ENCODE measurements around the gene GLB1L.
A peak's percentile ranks its signal among the peaks of the same experiment; 100 is the strongest.

Gene GLB1L

DNA sequence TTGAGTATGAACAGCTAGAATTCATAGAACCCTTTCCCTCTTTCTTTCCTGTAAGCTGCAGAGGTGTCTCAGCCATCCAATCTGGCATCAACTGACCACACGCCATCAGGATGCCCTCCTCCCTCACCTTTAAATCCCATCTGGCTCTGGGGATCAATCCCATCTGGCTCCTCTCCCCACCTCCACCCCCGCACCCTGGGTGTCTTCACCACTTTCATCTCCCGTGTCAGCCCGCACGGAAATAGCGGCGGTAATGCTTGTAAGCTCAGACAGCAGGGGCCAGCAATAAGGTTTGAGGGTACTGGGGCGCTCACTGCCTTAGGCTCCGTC, 7.3 kb upstream of the GLB1L start:
- peak; percentile 7 for DNase-seq

DNA sequence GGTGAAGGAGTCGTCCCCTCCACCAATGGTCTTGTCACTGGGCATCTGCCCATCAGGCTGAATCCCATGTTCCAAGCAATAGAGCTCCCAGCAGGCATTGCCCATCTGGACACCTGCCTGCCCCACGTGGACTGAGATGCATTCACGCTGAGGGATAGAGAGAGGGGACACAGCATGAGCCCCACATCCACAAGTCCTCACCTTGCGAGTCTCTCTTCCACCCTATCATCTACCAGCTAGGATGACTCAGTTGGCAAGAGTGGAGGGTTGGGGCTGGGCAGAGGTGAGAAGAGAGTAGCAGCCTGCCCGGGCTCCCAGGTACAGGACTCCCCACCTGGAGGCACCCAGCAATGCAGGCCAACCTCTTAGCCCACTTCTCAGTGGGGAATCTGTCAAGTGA, 6.8 kb upstream of the GLB1L start:
- no peak for DNase-seq

DNA sequence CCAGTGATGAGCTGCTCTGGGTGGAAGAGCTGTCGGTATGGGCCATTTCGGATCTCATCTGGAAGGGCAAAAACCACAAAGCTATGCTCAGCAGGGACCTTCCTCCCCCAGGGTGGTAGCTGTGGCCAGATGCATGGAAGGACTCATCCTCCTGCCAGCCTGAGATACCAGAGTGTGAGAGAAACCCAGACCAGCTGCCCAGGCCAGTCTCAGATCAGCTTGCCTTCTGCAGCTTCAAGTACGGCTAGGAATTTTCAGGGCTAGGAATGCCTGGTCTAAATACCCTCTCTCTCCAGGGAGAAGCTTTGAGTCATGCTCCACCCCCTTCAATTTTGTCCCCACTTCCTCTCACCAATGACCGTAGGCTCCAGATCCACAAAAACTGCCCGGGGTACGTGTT, 6.4 kb upstream of the GLB1L start:
- DNase-seq = no peak

DNA sequence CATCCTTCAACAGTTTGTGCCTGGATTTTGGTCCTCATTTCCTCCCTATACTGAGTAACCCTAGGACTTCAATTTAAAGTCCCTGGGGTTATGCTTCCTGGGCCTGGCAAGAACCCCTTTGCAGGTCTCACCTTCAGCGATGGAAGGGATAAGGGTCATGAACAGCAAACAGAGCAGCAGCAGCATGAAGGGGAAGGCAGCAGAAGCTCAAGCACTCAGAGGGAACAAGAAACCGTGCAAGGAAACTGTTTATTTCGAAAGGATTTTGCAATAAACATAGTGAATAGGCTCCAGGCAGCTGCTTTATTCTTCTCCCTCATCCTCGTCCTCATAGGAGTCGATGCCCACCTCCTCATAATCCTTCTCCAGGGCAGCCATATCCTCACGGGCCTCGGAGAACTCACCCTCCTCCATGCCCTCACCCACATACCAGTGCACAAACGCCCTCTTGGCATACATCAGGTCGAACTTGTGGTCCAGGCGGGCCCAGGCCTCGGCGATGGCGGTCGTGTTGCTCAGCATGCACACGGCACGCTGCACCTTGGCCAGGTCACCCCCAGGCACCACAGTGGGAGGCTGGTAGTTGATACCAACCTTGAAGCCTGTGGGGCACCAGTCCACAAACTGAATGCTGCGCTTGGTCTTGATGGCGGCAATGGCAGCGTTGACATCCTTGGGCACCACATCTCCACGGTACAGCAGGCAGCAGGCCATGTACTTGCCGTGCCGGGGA, 5.0 kb upstream of the GLB1L start:
- DNase-seq = no peak

DNA sequence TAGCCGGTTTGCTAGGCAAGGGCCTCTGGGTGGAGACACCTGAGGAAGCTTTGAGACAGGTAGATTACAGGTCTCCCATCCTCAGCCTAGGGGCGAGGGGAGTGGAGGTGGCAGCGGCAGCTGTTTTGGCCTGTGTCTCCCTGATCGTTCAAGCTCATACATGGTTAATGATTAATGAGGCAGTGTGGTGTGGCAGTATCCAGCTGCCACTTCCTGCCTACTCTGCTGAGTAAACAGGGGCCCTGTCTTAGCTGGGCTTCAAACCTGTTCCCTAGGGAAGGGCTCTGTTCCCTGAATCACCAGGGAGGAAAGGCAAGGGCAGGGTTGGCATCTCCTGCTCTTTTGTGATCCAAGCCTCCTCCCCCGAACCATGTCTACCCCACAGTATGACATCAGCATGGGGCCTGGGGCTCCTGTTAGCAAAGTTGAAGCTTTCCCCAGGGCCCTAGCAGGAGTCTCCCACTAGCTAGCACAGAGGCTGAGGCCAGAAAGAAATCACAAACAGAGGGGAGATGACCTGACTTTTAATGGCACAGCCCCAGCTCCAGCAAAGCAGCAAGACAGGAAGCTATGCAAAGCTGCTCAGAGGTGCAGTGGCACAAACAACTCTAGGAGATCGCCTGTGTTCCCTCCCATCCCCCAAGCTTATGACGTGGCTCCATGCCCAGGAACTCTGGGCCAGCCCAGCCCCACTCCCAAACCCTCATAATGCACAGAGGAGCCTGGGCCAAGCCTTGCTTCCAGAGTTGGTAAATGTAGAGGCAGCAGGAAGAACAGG, 4.1 kb upstream of the GLB1L start:
- DNase-seq = no peak

DNA sequence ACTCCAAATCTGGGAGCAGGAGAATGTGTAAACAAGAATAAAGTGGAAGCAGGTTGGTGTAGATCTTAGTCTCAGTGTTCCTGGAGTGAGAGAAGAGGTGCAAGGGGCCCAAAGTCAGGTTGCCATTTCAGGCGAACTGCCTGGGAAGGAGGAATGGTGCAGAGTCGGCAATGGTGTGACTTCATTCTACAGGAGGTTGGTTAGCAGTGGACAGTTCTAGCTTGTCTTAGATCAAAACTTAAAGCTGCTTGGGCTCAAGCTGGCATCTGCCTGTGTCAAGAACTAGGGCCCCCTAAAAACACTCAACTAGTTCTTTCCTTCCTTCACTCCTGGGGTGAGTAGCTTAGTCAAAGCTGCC, 3.6 kb upstream of the GLB1L start:
- DNase-seq = no peak

DNA sequence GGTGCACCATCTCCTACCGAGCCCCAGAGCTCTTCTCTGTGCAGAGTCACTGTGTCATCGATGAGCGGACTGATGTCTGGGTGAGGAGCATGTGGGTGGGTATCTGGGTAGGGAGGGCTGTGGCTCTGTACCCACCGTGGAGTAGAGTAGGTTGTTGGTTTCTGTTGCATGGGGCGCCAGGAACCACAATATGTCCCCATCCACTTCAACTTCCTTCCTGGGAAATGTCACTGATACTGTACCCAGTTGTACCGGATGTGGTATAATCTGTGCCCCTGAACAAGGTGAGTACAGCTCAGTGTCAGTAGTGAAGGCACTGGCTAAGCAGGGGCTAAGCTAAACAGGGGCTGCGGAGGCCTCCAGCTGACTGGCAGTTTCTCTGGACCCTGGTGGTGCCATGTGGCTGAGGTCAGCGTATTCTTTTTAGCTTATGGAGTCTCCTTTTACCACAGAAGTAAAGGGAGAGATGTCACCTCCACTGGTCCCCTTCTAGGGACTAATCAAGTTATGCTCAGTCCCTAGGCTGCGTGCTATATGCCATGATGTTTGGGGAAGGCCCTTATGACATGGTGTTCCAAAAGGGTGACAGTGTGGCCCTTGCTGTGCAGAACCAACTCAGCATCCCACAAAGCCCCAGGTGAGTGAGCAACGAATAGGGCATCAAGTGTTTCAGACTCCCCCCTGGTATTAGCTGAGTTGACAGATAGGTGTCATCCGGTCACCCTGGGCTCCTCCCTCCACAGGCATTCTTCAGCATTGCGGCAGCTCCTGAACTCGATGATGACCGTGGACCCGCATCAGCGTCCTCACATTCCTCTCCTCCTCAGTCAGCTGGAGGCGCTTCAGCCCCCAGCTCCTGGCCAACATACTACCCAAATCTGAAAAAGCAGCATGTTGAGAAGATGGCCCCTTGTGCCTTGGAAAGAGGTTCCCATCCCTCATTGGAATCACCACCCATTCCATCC, 2.7 kb upstream of the GLB1L start:
- DNase-seq = no peak

DNA sequence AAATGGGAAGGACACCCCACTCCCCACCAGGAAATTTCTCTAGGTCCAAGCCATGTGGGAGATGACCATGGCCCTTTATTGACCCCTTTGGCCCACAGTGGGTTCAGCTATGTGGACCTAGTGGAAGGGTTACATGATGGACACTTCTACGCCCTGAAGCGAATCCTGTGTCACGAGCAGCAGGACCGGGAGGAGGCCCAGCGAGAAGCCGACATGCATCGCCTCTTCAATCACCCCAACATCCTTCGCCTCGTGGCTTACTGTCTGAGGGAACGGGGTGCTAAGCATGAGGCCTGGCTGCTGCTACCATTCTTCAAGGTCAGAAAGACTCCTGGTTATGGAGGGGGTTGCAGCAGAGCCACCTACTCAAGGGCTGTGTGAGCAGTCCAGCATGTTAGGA, 1.3 kb upstream of the GLB1L start:
- no peak for DNase-seq

DNA sequence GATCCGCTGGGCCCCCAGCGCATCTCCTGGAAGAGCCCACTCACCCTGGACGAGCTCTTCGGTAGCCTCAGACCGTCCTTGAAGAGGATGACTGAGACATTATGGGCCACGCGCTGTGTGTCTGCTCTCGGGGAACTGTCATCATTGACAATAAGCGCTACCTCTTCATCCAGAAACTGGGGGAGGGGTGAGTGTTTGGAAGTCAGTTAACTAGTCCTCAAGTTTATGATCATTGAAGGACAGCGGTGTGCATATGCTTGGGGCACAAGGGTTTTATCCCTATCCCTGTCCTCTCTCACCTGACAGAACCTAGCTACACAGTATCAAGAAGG, 621 bp upstream of the GLB1L start:
- DNase-seq = no peak

DNA sequence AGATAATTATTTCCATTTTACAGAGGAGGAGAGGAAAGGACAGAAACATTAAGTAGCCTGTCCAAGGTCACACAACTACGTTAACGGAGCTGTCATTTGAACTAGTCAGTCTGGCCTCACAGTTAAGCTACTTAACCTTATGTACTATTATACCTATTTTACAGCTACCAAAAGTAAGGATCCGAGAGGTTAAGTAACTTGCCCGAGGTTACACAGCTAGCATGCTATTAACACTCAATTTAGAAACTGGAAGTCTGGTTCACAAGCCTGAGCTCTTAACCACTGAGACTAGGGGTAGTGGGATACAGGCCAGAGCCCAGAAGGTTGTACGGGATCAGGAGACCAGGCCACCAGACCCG, 476 bp downstream of the GLB1L start:
- DNase-seq = no peak

DNA sequence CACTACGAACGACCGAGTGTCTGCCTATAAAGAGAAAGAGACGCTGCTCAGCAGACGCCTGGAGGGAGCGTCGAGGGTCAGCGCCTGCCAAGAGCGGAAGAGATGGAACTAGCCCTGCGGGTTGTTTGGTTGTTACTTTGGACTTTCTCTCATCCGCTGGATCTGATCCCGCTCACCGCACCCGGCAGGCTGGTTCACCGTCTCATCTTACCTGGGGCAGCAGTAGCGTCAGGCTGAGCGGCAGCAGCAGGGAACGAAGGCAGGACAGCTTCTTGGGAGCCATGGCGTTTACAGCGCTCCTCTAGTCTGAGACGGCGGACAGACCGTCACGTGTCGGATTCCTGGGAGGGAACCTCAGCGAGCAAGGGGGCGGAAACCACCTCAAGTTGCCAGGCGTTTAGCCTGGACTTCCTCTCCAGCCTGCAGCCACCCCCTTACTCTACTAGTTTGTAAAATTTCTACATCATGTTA, 1.9 kb downstream of the GLB1L start:
- DNase-seq = no peak

DNA sequence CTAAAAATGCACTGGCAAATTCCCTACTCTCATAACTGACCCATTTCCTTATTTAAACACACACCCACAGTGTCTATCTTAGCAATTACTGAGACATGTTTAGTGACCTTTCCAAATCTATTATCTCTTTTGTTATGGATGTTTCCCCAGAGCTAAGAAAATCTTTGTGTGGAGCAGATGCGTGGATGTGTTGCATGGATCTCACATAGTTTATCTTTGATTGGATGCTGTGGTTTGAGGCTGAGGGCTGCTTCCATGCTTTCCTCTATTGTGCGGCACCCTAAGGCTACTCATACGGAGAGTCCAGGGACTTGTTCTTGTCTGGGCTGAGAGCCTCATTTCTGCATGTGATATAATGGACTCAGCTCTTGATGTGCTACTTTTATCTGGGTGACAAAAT, 10.9 kb downstream of the GLB1L start:
- DNase-seq = no peak

DNA sequence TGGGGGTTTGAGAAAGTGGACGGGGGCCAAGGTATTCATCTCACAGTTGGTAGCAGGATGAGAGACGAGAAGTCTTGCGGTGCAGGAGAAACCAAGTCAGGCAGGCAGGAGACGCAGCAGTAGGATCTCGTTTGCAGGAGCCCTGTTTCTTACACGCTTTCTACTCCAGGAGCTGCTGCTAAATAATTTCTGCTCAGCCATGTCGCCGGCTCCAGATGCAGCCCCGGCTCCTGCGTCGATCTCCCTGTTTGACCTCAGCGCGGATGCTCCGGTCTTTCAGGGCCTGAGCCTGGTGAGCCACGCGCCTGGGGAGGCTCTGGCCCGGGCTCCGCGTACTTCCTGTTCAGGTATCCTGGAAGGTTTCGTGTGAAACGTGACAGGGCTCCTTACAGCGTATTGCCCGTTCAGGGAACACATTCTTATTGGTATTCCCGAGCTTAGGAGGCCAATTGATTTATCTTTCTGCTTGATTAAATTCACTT, 15.1 kb downstream of the GLB1L start:
- no peak for DNase-seq

DNA sequence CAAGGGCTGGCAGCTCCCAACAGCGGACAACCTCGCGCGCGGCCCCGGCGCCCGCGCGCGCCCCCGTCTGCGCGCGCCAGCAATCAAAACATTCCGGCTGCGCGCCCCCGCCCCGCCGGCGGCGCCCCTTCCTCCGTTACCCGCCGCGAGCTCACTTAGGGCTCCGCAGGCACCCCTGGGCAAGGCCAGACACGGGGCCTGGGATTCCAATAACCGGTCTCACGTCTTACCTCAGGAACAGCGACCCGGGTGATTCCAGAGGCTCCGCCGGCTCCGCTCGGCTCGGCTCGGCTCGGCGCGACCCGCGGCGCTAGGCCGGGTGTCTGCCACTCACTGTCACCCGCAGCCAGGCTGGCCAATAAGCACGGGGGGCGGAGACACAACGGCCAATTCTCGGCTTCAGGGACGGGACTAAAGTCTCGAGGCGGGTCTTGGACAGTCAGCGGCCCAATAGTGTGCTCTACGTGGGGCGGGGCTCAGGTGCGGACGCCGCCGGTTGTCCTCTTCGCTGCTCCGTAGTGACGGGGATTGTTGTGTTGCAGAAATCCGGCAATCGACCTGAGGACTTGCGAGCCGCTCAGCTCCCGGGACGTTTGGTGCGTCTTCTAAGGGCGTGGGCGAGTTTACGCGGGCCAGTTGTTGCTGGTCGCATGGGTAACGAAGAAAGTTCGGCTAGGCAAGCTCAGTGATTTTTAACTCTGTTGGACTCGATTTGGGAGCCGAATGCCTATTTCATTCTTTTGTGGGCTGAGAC, 15.8 kb downstream of the GLB1L start, which contains the start of the genes ANKZF1 and ATG9A:
Gene ANKZF1 (plus strand): TSS at position 502 of the 754 bp plus-strand sequence. CDS start 452 bp downstream, outside the sequence.
Gene ATG9A (minus strand): TSS at position 332 of the 754 bp plus-strand sequence. CDS start 1,612 bp downstream, outside the sequence.
- DNase-seq = peak; percentile 93

DNA sequence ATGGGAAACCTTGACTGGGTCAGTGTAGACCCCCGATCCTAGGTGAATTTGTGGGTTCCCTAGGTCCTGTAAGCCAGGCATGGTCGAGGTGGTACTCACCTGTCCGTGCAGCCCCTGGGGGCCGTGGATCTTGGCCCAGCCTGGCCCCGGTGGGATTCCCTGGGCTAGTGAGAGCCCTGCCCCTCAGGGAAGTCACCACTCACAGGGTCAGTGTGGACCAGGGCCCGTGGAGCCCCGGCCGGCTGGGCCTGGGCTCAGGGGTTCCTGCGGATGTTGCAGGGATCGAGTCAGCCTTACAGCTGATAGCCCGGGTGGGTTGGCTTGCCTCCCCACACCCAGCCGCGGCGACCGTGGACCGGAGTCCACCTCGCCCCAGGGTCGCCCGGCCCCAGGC, 16.3 kb downstream of the GLB1L start:
- DNase-seq = no peak

DNA sequence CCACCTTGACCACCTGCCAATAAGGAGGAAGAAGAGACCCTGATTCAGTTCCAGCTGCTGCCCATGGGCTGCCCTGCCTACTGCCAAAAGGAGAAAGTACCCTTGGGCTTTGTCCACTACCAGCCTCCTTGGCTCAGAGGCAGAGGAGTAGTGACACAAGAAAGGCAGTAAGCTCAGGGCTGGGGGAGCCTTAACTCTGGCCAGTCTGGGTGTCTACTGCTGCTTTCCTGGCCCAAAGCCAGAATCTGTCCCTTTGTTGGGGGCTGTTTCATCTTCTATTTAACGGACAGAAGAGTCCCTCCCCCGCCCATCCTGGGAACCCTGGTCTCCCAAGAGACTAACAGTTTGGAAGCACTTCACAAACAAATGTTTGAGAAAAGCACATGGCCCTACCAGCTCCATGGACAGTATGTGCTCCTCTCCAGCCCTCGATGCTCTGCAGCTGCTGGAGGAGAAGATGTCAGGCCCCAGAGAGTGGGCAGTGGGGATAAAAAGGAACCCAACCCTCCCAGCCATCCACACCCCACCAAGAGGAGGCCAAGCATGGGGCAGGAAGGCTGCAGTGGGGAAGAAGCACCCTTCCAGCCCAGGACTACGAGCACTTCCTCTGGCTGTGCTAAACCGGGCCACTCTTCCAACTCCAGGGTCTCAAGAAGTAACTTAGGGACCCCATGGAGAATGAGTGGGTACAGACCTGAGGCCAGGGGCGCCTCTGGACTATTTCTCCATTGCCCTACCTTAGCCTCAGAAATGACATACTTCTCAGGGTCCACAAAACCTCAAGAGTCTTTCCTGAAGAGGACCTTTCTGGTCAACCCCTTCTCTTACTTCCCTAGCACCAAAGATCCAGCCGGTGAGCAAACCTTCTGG, 17.0 kb downstream of the GLB1L start:
- no peak for DNase-seq

DNA sequence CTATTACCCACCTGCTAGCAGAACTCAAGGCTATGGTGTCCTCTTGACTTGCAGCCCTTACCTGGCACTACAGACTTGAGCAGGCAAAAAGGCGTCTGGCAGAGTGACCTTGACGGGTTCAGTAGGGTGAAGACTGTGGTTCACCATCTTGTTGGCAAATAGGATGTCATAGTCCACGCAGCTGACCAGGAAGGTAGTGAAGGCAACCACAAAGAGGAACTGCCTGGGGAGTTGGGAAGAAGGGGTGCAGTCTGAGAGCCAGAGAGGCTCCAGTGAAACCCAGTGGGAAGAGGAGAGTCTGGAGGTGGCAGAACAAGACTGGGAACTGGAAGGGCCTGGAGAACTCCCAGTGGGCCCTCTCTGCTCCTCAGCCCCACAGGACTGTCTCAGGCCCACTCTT, 19.9 kb downstream of the GLB1L start:
- no peak for DNase-seq

DNA sequence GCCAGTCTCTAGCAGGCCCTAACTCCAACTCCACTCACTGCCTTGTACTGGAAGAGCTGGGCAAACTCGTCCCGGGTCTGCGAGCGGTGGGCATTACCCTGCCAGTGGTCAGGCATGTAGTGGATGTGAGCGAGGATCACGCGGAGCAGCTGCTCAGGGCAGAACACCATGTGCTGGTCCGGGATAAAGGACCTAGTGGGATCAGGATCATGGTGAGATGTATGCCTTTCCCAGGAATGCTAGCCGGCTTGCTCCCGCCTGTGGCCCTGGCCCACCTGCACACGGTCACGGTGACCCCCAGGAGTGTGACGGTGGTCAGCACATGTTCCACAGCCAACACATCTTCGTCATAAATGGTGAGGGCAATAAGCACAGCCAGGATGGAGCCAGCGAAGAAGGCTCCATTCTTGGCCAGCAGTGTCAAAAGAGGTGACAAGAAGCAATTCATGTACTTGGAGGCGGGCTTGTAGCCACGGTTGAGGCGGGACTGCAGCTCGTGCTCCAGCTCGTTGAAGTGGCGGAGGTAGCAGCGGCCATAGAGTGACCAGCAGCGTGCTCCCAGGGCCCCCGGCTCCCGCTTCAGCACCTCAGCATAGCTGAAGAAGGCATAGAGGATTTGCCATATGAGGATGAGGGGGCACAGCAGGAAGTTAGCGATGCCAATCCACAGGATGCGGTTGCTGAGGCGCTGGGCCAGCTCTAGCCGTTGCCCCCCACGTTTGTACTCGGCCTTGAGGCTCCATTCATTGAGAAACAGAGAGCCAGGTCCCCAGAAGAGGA, 21.2 kb downstream of the GLB1L start:
- DNase-seq = no peak

DNA sequence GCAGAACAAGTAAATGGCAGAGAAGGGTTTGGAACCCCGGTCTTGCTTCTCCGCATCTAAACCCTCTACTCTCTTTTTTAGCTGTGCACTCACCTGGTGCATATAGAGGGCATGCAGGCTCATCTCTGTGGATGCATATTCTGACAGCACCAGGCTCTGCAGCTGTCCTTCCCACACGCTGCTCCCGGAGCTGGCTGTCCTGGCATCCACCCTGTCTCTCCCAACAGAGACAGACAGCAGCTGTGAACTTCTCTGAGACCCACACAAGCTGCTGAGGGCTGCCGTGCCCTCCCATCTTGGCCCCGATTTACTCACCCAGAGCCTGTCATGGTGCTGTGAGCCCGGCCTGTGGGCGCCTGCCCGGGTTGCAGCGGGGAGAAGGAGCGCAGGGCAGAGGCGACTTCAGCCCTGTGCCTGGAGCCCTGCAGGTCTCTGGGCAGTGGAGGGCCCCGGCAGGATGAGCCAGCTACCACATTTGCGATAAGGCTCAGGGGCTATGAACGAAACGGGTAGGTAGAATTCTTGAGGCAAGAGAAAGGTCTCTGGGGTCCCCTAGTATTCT, 23.2 kb downstream of the GLB1L start:
- no peak for DNase-seq

DNA sequence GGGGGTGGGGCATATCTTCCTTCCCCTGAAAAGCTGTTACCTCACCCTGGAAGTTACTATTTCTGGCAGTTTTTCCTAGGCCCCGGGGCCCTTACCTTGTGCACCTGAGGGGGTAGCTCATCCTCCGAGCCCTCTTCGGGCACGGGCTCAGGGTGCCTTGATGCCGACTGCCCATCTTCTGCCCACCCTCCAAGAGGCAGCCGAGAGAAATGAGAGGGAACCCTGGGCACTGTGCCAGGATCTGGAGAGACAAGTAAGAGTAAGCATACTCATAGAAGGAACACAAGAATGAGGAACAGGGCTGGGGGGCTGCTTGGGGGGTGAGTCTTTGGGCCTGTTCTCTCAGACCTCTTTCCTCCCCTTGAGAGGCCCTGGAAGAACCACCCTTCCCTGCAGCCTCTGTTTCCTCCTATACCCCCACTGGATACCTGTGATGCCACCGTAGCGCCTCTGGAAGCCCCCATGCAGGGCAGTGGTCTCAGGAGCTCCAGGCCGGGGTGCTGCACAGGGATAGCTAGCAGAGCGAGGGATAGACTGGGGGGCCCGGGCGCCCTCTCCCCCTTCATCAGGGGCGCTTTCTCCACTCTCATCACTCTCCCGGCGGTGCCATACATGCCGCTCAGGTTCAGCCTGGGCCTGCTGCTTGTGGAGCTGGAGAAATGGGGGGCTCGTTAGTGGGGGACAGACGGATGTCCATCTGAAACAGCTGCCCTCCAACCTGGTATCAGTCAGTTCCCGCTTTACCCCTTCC, 24.4 kb downstream of the GLB1L start:
- DNase-seq = no peak
